Hematopoietic multipotent progenitor cell (in vitro differentiated cells): ENCODE measurements around the gene MRTFA. TPM values are rescaled to one million over a fixed set of nuclear protein-coding genes. Genes with fewer than 3 reads are reported as not detected.
"Not testable (repeated sequence)": the region's sequence is repeated elsewhere in the genome, so short reads cannot be mapped to it uniquely, and the experiment has no call there.

Experiments used
- DNase-seq, 3 donors: peaks; one replicate each; pipeline ENCODE4 v3.0.0-alpha.2; 2011 to 2015; ENCODE audit warnings: low read depth in 2 of 3, low spot score in 2 of 3
- total RNA-seq: library from RNA; depleted of rRNA; stranded (reverse); fragments of >200 nt; gene quantifications from one replicate; pipeline ENCODE4 v1.2.3, GENCODE V29; 2012

The MRTFA gene
- total RNA-seq, 1 donor = 84.3 TPM

- DNase-seq = no peak
Observed at GRCh38 chr22:40631925-40632324, 4.6 kb downstream of the MRTFA start.

DNA sequence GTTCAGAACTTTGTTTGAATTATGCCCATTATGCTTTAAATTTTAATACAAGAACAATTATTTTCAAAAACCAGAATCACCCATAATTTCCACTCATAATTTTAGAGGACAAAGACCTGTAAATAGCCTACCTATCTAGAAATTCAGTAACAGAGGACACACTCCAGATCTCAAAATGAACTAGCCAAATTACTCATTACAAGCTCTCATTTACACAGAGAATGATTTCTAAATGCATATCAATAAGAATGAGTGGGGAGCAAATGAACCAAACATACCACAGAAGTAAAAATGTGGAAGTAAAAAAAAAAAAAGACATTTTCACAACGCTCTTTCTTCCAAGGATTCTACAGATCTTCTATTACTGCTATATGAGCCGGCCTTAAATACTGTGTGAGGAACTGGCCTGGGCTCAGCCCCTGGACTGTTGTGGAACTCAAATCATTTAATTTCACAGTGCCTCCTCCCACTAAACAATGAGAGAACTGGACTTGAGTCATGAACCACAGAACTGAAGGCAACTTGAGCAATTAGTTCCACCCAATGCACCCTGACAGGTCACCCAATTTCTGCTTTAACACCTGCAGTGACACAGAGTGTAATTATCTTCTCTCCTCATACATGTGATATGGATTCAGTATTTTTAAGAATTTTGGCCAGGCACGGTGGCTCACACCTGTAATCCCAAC lies 8.0 kb downstream of the MRTFA start:
- DNase-seq = no peak

DNA sequence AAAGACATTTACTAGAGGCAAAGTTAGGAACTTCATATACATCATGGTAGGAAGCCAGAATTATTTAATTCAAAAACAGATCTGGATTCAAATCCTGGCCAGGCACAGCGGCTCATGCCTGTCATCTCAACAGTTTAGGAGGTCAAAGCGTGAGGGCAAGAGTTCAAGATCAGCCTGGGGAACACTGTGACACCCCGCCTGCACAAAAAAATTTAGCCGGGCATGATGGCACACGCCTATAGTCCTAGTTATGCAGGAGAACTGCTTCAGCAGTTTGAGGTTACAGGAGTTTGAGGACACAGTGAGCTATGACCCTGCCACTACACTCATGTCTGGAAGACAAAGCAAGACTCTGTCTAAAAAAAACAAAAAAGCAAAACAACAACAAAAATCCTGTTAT lies 8.9 kb downstream of the MRTFA start:
- DNase-seq = no peak

GRCh38 chr22:40626851-40627250 lies 9.7 kb downstream of the MRTFA start:
- no peak for DNase-seq

- not testable (repeated sequence) for DNase-seq
Observed at GRCh38 chr22:40625794-40626193, 10.7 kb downstream of the MRTFA start.

DNA sequence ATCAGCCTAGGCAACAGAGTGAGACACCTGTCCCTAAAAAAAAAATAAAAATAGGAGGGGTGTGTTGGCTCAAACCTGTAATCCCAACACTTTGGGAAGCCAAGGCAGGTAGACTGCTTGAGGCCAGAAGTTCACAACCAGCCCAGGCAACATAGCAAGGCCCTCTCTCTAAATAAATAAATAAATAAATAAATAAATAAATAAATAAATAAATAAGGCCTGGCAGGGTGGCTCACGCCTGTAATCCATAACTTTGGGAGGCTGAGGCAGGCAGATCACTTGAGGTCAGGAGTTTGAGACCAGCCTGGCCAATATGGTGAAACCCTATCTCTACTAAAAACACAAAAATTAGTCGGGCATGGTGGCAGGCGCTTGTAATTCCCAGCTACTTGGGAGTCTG lies 11.2 kb downstream of the MRTFA start:
- DNase-seq = not testable (repeated sequence)

DNA sequence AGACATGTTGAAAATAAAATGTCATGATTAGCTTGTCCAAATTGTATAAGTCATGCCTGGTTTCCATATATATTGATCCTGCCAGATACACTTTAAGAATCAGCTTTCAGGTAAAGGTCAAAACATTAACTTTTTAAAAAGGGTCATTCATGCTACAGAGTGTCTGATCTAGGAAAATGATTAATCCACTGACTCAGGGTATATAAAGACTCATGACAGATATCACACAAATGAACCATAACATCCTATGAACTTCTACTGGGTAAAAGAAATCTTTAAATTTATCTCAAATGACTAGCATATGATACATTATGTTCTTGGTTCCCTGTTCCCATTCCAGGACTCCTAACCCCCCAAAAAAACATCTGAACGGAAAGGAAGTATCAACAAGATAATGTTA lies 11.7 kb downstream of the MRTFA start:
- DNase-seq = no peak

- DNase-seq = no peak
Observed at GRCh38 chr22:40621309-40622151, 15.0 kb downstream of the MRTFA start.

- no peak for DNase-seq
Observed at GRCh38 chr22:40620464-40621046, 16.0 kb downstream of the MRTFA start.

GRCh38 chr22:40618400-40618799 lies 18.1 kb downstream of the MRTFA start:
- DNase-seq = no peak

DNA sequence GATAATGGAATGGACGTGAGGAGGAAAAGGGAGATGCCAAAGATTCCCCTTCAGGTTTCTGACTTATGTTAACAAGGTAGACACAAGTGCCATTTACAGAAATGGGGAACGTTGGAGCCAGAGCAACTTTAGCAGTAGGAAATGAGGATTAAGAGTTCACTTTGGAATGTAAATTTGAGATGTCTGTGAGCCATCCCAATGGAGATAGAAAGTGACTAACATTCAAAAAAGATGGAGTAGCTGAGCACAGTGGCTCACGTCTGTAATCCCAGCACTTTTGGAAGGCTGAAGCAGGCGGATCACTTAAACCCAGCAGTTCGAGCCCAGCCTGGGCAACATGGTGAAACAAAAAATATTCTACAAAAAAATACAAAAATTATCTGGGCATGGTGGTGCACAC lies 19.9 kb downstream of the MRTFA start:
- DNase-seq = no peak

- no peak for DNase-seq
Observed at GRCh38 chr22:40613067-40613466, 23.5 kb downstream of the MRTFA start.

- no peak for DNase-seq
Observed at GRCh38 chr22:40612291-40612751, 24.2 kb downstream of the MRTFA start.

GRCh38 chr22:40611606-40612005 lies 24.9 kb downstream of the MRTFA start:
- DNase-seq = no peak

- DNase-seq = no peak
Observed at GRCh38 chr22:40610329-40610850, 26.1 kb downstream of the MRTFA start.

DNA sequence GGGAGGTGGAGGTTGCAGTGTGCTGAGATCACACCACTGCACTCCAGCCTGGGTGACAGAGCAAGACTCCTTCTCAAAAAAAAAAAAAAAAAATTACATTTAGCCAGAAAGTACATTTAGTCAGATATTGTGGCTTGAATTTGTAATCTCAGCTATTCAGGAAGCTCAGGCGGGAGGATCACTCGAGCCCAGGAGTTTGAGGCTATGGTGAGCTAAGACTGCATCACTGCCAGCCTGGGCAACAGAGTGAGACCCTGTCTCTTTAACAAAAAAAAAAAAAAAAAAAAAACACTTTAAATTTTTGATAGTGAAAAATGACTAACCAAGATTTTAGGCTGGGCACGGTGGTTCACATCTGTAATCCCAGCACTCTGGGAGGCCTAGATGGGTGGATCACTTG lies 27.3 kb downstream of the MRTFA start:
- DNase-seq = peak in 1 of 3 donors; percentile 11

DNA sequence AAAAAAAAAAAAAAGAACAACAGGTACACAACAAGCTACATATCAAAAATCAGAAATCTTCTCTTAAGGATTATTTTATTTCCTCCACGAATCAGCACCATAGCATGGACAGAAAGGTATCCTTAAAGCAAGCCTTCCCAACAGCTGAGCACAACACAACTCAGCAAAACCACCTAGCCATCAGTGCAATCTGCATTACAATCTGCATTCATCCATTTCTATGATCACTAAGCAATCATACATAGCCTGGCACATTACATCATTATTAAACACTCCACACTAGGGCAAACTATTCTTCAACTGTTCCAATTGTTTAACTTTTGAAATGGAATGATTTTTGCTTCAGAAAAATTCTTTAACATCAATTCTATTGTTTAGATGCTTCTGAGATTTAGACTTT lies 29.0 kb downstream of the MRTFA start:
- DNase-seq = no peak

DNA sequence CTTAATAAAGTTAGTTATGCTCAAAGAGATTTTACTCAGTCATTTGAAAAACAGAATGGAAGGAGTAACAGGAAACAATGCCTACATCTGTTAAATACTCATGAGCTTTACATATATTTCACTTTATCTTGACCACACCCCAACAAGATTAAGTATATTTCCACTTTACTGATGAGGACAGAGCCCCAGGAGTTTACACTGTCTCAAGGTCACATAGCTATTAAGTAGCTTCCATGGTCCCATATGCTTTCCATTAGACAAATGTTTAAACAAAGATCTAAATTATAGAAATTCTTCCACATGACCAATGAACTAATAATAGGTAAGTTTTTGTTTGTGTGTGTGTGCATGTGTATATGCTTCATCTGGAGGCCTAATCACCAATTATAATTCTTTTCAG lies 30.2 kb downstream of the MRTFA start:
- no peak for DNase-seq

GRCh38 chr22:40605761-40606160 lies 30.8 kb downstream of the MRTFA start:
- no peak for DNase-seq

DNA sequence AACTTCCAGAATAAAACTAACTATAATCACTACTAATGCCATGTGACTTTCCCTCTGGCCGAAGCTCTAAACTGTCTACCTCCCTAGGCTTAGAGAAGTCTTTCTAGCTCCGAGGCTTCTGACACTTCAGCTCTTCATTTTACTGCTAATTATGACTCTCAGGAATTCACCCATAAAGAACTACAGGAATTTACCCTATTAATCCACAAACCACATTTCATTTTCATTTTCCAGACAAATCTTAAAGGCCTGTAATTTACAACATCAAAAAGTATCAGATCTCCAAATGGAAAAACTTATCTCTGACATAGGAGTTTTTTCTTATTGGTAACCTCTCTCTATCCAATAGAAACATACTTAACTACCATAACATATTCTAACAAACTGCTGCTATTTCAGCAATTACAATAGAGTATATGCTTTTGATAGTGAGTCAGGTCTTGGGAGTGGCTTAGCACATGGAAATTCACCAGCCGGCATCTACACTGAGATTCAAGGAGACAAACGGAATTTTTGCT lies 33.4 kb downstream of the MRTFA start:
- DNase-seq = no peak

DNA sequence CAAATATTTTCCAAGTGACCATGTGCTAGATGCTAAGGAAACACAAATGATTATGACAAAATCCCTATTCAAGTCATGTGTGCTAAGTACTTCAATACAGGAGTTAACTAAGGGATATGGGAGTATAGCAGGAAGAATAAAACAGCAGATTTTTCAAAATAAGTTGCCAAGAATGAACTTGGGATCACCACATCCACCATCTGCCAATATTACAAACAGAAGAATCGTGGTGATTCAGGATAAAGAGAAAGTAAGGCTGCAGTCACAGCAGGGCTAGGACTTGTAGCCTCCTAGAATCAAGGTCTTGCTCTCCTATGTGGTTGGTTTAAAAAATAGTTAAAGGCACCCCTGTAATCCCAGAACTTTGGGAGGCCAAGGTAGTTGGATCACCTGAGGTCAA lies 34.3 kb downstream of the MRTFA start:
- no peak for DNase-seq
